Measurements from ENCODE around the gene DDX19B.
"Not testable (repeated sequence)": the region's sequence is repeated elsewhere in the genome, so short reads cannot be mapped to it uniquely, and the experiment has no call there.

The DDX19B gene

GRCh38 chr16:70306880-70307279, 7.9 kb downstream of the DDX19B start:
- no peak overlapping the region for H3K27ac ChIP-seq

GRCh38 chr16:70307726-70308125, 8.7 kb downstream of the DDX19B start:
- not testable (repeated sequence) for DNase-seq (ENCODE audit: low spot score); H3K4me3 ChIP-seq; H3K27ac ChIP-seq

More at GRCh38 chr16:70306880-70307279, 7.9 kb downstream of the DDX19B start:
- DNase-seq (ENCODE audit: low spot score), result no peak
- no peak overlapping the region for H3K4me3 ChIP-seq
- TF ChIP-seq CTCF (IDR thresholded peaks at IDR 0.05), result no peak

GRCh38 chr16:70320121-70320520, 21.1 kb downstream of the DDX19B start:
- H3K4me3 ChIP-seq, result no peak overlapping the region
- no peak overlapping the region for H3K27ac ChIP-seq
- no peak for TF ChIP-seq CTCF (IDR thresholded peaks at IDR 0.05)
- no peak for DNase-seq (ENCODE audit: low spot score)

GRCh38 chr16:70324998-70325747, 26.2 kb downstream of the DDX19B start:
- Histone ChIP-seq H3K4me3 (no peak overlapping the region), H3K27ac (no peak overlapping the region)
- TF ChIP-seq CTCF (IDR thresholded peaks at IDR 0.05), result no peak
- no peak for DNase-seq (ENCODE audit: low spot score)

- no peak overlapping the region for H3K4me3 ChIP-seq
- H3K27ac ChIP-seq, result no peak overlapping the region
- no peak for TF ChIP-seq CTCF (IDR thresholded peaks at IDR 0.05)
- no peak for DNase-seq (ENCODE audit: low spot score)
Observed at GRCh38 chr16:70331091-70331490, 32.1 kb downstream of the DDX19B start.

- Histone ChIP-seq H3K27ac (no peak overlapping the region), H3K4me3 (no peak overlapping the region)
- TF ChIP-seq CTCF (IDR thresholded peaks at IDR 0.05), result no peak
- DNase-seq (ENCODE audit: low spot score), result no peak
Observed at GRCh38 chr16:70331588-70332358, 32.8 kb downstream of the DDX19B start.

- DNase-seq (ENCODE audit: low spot score); H3K27ac ChIP-seq; H3K4me3 ChIP-seq: not testable (repeated sequence)
Observed at GRCh38 chr16:70332728-70333127, 33.7 kb downstream of the DDX19B start.

GRCh38 chr16:70337814-70338213, 38.8 kb downstream of the DDX19B start:
- H3K4me3 ChIP-seq, result no peak overlapping the region
- H3K27ac ChIP-seq, result no peak overlapping the region
- DNase-seq (ENCODE audit: low spot score), result no peak
- no peak for TF ChIP-seq CTCF (IDR thresholded peaks at IDR 0.05)
